Pancreas (tissue), 10 donors: ENCODE results near the gene STEAP4. TPM values are rescaled to one million over a fixed set of nuclear protein-coding genes. Genes with fewer than 3 reads are reported as not detected.

Source experiments
- ATAC-seq, 4 donors: fragments of 200-7000 bp; cut with Tn5 transposase; one replicate each; pipeline versions ENCODE4 v1.8.0 to v1.9.1; 2020; ENCODE audit warnings: mild to moderate bottlenecking in 4 of 4, moderate library complexity in 4 of 4
- DNase-seq, 6 donors: peaks; one replicate each; pipeline ENCODE4 v3.0.0-alpha.2; 2020
- FAIRE-seq: peaks from 2 replicates; lab custom pipeline; 2012; peaks lifted over from hg19 to GRCh38; lab: Jason Lieb, UNC
- H3K27ac ChIP-seq, 4 donors: fragments of 200-600 bp; sonication (generic); 1 replicate in 3 of 4; 2 replicates in 1 of 4; pipeline versions ENCODE4 v1.5.0 to v1.8.0; 2020
- H3K27me3 ChIP-seq, 4 donors: fragments of 200-600 bp; one replicate each; pipeline ENCODE4 v1.8.0; 2021
- H3K36me3 ChIP-seq, 3 donors: fragments of 200-600 bp; sonication (generic) in 1 of 3; one replicate each; pipeline versions ENCODE4 v1.5.0 to v1.8.0; 2020 to 2021
- H3K4me1 ChIP-seq, 3 donors: fragments of 200-600 bp; one replicate each; pipeline ENCODE4 v1.8.0; 2021
- H3K4me3 ChIP-seq, 4 donors: fragments of 200-600 bp; sonication (generic) in 2 of 4; one replicate each; pipeline versions ENCODE4 v1.5.0 to v1.8.0; 2020 to 2021
- H3K9me3 ChIP-seq, 4 donors: fragments of 200-600 bp; one replicate each; pipeline ENCODE4 v1.8.0; 2021
- CTCF ChIP-seq, 4 donors: fragments of 200-600 bp; sonication (generic) in 3 of 4; IDR thresholded peaks; one replicate each; pipeline versions ENCODE4 v1.5.0 to v1.8.0; 2021; ENCODE audit warnings: antibody characterized with exemption in 4 of 4
- WGBS, 2 donors: extraction: QIAGEN DNeasy Blood & Tissue Kit; methylation state at CpG; one replicate each; pipeline ENCODE4 v1.1.7; 2013; 5-methylcytosine and 5-hydroxymethylcytosine counted together
- intact Hi-C, 3 donors: fragments of 100-400 bp; cut with DNase I; formaldehyde crosslinking; loops; one replicate each; pipeline versions ENCODE4 v1.11.1 to v1.14.2; 2022
- polyA plus RNA-seq, 2 donors: library from polyadenylated mRNA; stranded (reverse); fragments of 200-250 nt; gene quantifications; one replicate each; pipeline ENCODE4 v1.2.3, GENCODE V29; 2013
- total RNA-seq, 6 donors: library from RNA; stranded (reverse); fragmentation: NEBNext Ultra II Directional in 4 of 6; extraction: Animal tissue kit (Norgen Biotek cat#: 25700) in 4 of 6; gene quantifications; one replicate each; pipeline versions ENCODE4 v1.2.1 to v1.2.4, GENCODE V29; 2021 to 2023
- donor health status: healthy with polysubstance abuse.
- donor health status: DM: no; HTN: no; CAD: no; lungs with moderate emphysema.
- donor health status: DM: no; HTN: no; CAD: no.
- donor health status: control.
- donor health status: control.
- donor health status: Bipolar disorder and iron deficiency.
- donor health status: DM: yes; HTN: yes; CAD: no.
- donor health status: DM: no; HTN: no; CAD: no.
- donor health status: DM: no; HTN: no; CAD: no.
- donor health status: DM: yes; HTN: yes; CAD: no.

The STEAP4 gene
- total RNA-seq: 10 to 100 TPM in 3 of 6 donors, 1 to 10 TPM in 3; 4.2 to 15.0 (median 11.0) TPM
- 1 to 10 TPM; 3.2 to 4.2 TPM for polyA plus RNA-seq

DNA sequence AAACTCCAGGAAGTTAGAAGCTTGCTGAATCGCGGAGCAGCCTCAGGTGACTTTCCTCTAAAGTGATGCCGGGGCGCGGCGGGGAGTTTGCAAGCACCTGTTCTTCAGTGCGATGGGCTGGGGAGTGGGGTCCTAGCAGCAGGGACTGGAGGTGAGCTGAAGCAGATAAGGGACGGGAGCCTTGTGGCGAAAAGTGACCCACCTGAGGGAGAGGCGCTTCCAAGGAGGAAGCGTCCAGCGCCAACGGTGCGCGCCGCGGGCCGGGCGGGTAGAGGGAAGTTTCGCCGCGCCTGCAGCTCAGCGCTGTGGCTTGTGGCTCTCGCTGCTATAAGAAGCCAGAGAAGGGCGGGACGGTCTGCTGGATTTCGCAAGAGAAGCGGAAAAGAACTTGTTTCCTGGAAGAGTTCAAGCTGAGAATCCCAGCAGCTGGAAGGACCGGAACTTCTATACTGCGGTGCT, at the start of gene STEAP4:
STEAP4 (minus strand) TSS at position 305 of the 459 bp plus-strand sequence. CDS start 22,625 bp downstream, outside the sequence.
- FAIRE-seq (no peak), ATAC-seq (peak; percentile 89 to 95 (median 94)), DNase-seq (peak; percentile 60 to 83 (median 70))
- intact Hi-C loops: no loop called here
- Histone ChIP-seq H3K36me3 (no peaks in the 10 kb centered on the region), H3K4me3 (peak within 1 kb of the TSS; percentile 7 to 48 (median 32)), H3K27me3 (no peaks in the 10 kb centered on the region), H3K9me3 (no peaks in the 10 kb centered on the region), H3K4me1 (peaks cover 0 to 10% (median 0%) of the 10 kb centered on the region in 3 donors), H3K27ac (peak within 1 kb of the TSS in 3 of 4 donors; percentile 10 to 40 (median 30))
- WGBS, 2 donors: 1 to 3% methylated on average over 30 of the region's 30 CpGs
- TF ChIP-seq CTCF (IDR thresholded peaks at IDR 0.05): no peak

DNA sequence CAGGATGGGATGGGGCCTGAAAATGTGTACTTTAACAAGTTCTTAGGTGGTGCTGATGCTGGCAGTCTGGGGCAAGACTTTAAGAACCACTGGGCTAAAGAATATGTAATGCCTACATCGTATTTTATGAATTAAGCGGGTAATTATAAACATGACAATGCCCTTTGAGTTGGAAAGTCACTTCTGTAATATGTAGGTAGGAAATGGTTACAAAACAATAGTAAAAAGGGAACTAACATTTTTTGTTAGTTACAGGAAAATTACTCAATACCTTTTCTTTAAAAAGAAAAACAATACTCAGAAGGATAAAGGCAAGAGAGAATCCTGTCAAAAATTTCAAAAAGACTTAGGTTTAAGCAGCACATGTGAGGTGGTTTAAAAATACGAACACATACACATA, 48.3 kb upstream of the STEAP4 start:
- intact Hi-C loops: no loop called here

GRCh38 chr7:88350118-88350517, 43.4 kb upstream of the STEAP4 start:
- 91 to 96% methylated on average over 2 of the region's 2 CpGs for WGBS, 2 donors
- TF ChIP-seq CTCF (IDR thresholded peaks at IDR 0.05): no peak
- Histone ChIP-seq H3K36me3 (no peaks in the 10 kb centered on the region), H3K4me1 (no peaks in the 10 kb centered on the region), H3K9me3 (no peaks in the 10 kb centered on the region), H3K4me3 (no peak overlapping the region), H3K27me3 (no peaks in the 10 kb centered on the region), H3K27ac (no peak overlapping the region)
- no peak for ATAC-seq
- no peak for DNase-seq
- no peak for FAIRE-seq
- intact Hi-C loops: no loop called here

More for the DNA sequence above, 48.3 kb upstream of the STEAP4 start:
- no peak for ATAC-seq
- no peaks in the 10 kb centered on the region for H3K27me3 ChIP-seq
- peaks cover 11 to 16% (median 15%) of the 10 kb centered on the region in 3 donors for H3K4me1 ChIP-seq
- no peaks in the 10 kb centered on the region for H3K9me3 ChIP-seq
- no peak for DNase-seq
- no peak for FAIRE-seq
- TF ChIP-seq CTCF (IDR thresholded peaks at IDR 0.05): no peak
- no peaks in the 10 kb centered on the region for H3K36me3 ChIP-seq
- no peak overlapping the region for H3K27ac ChIP-seq
- no peak overlapping the region for H3K4me3 ChIP-seq
- WGBS, 2 donors: 88 to 94% methylated on average over 3 of the region's 3 CpGs

- H3K36me3 ChIP-seq: no peaks in the 10 kb centered on the region
- H3K4me3 ChIP-seq: no peak overlapping the region
- WGBS, 2 donors: 96 to 100% methylated on average over 2 of the region's 2 CpGs
- TF ChIP-seq CTCF (IDR thresholded peaks at IDR 0.05): no peak
- H3K9me3 ChIP-seq: no peaks in the 10 kb centered on the region
- H3K27me3 ChIP-seq: no peaks in the 10 kb centered on the region
- H3K27ac ChIP-seq: no peak overlapping the region
- no peaks in the 10 kb centered on the region for H3K4me1 ChIP-seq
- FAIRE-seq (no peak), DNase-seq (no peak), ATAC-seq (no peak)
- intact Hi-C loops: no loop called here
Observed at GRCh38 chr7:88347517-88347916, 40.8 kb upstream of the STEAP4 start.

DNA sequence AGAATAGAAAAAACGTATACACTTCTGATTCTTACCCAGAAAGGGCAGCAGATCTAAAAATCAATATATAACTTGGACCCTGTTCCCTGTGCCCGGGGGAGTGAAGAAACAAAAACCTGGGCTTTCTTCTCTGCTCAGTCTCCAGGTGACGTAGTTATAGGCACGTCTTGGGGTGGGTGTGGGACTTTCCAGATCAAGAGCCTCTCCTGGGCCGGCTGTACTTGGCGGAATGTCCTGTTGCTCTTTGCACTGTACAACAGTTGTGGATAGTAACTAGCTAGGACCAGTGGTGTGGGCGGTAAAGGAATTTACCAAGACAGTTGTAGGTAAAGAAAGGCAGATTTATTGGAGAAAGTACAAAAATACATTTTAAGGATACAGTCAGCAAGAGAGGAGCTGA, 40.4 kb upstream of the STEAP4 start:
- ATAC-seq: peak; percentile 46 to 83 (median 64)
- intact Hi-C loops: no loop called here
- Histone ChIP-seq H3K27me3 (no peaks in the 10 kb centered on the region), H3K4me3 (no peak overlapping the region), H3K4me1 (no peaks in the 10 kb centered on the region), H3K36me3 (no peaks in the 10 kb centered on the region), H3K27ac (no peak overlapping the region), H3K9me3 (no peaks in the 10 kb centered on the region)
- no peak for FAIRE-seq
- WGBS, 2 donors: 50 to 53% methylated on average over 7 of the region's 7 CpGs
- TF ChIP-seq CTCF (IDR thresholded peaks at IDR 0.05): no peak
- peak in 3 of 6 donors; percentile 7 to 22 (median 21) for DNase-seq
